Measurements from ENCODE around the gene CCNI2. TPM values are rescaled to one million over a fixed set of nuclear protein-coding genes. Genes with fewer than 3 reads are reported as not detected.

The CCNI2 gene
- total and polyA plus RNA-seq, 2 experiments from 2014 or later = 0.66 TPM; not detected in 1

- Histone ChIP-seq H3K27me3 (peaks cover 16% of the 10 kb centered on the region), H3K27ac (no peak overlapping the region), H3K36me3 (peaks cover 3% of the 10 kb centered on the region), H3K9me3 (ENCODE audit: low read depth) (no peaks in the 10 kb centered on the region), H3K4me3 (no peak overlapping the region), H3K4me1 (ENCODE audit: low read depth) (no peaks in the 10 kb centered on the region)
- peak; percentile 35 to 58 for DNase-seq (ENCODE audit: low read depth in 1 of 2, low spot score in 1 of 2)
- TF ChIP-seq CTCF (IDR thresholded peaks at IDR 0.05; ENCODE audit: low read depth, low read length) = peak; percentile 30
Measured at GRCh38 chr5:132754947-132755346, 7.7 kb downstream of the CCNI2 start.

- H3K4me3 ChIP-seq = no peak overlapping the region
- peaks cover under 1% of the 10 kb centered on the region for H3K27me3 ChIP-seq
- H3K36me3 ChIP-seq = peaks cover 10% of the 10 kb centered on the region
- no peaks in the 10 kb centered on the region for H3K9me3 ChIP-seq (ENCODE audit: low read depth)
- no peak for TF ChIP-seq CTCF (IDR thresholded peaks at IDR 0.05; ENCODE audit: low read depth, low read length)
- no peak for DNase-seq (ENCODE audit: low read depth in 1 of 2, low spot score in 1 of 2)
- no peak overlapping the region for H3K27ac ChIP-seq
- H3K4me1 ChIP-seq (ENCODE audit: low read depth) = no peaks in the 10 kb centered on the region
Measured at GRCh38 chr5:132756542-132756941, 9.3 kb downstream of the CCNI2 start.

GRCh38 chr5:132758451-132758850, 11.2 kb downstream of the CCNI2 start:
- Histone ChIP-seq H3K36me3 (peaks cover 14% of the 10 kb centered on the region), H3K27me3 (no peaks in the 10 kb centered on the region), H3K4me1 (ENCODE audit: low read depth) (no peaks in the 10 kb centered on the region), H3K27ac (no peak overlapping the region), H3K4me3 (no peak overlapping the region), H3K9me3 (ENCODE audit: low read depth) (no peaks in the 10 kb centered on the region)
- no peak for DNase-seq (ENCODE audit: low read depth in 1 of 2, low spot score in 1 of 2)
- no peak for TF ChIP-seq CTCF (IDR thresholded peaks at IDR 0.05; ENCODE audit: low read depth, low read length)

GRCh38 chr5:132759114-132760048, 12.2 kb downstream of the CCNI2 start:
- no peaks in the 10 kb centered on the region for H3K9me3 ChIP-seq (ENCODE audit: low read depth)
- no peaks in the 10 kb centered on the region for H3K4me1 ChIP-seq (ENCODE audit: low read depth)
- H3K27me3 ChIP-seq = no peaks in the 10 kb centered on the region
- H3K27ac ChIP-seq = no peak overlapping the region
- peaks cover 14% of the 10 kb centered on the region for H3K36me3 ChIP-seq
- DNase-seq (ENCODE audit: low read depth in 1 of 2, low spot score in 1 of 2) = no peak
- TF ChIP-seq CTCF (IDR thresholded peaks at IDR 0.05; ENCODE audit: low read depth, low read length) = no peak
- H3K4me3 ChIP-seq = no peak overlapping the region

GRCh38 chr5:132760049-132760420, 12.8 kb downstream of the CCNI2 start:
- Histone ChIP-seq H3K4me1 (ENCODE audit: low read depth) (no peaks in the 10 kb centered on the region), H3K27me3 (no peaks in the 10 kb centered on the region), H3K9me3 (ENCODE audit: low read depth) (no peaks in the 10 kb centered on the region), H3K36me3 (peaks cover 14% of the 10 kb centered on the region), H3K4me3 (no peak overlapping the region), H3K27ac (no peak overlapping the region)
- no peak for TF ChIP-seq CTCF (IDR thresholded peaks at IDR 0.05; ENCODE audit: low read depth, low read length)
- no peak for DNase-seq (ENCODE audit: low read depth in 1 of 2, low spot score in 1 of 2)

Measured in cardiac muscle cell (in vitro differentiated cells and primary cell).